GM10248 (cell line): Measurements from ENCODE around the gene CC2D1B.

ENCODE experiments used
- CTCF ChIA-PET: fragments of 300-600 bp; sonication (Branson Sonifier 250); formaldehyde crosslinking; extraction: SDS; loops from one replicate; lab custom pipeline; 2021; ENCODE audit warnings: antibody characterized with exemption; lab: Yijun Ruan, JAX
- POLR2A ChIA-PET: fragments of 350-650 bp; sonication (Branson Sonifier 250); formaldehyde crosslinking; extraction: SDS; loops from one replicate; lab custom pipeline; 2020; ENCODE audit warnings: antibody characterized with exemption; lab: Yijun Ruan, JAX
- DNase-seq: peaks from one replicate; pipeline ENCODE4 v3.0.0; 2012; ENCODE audit errors: extremely low spot score
- TF ChIP-seq, protein P1 (sequence below): IDR thresholded peaks from 2 replicates; pipeline ENCODE4 v1.5.1; 2012; ENCODE audit warnings: mild to moderate bottlenecking, low read depth; ENCODE audit errors: extremely low read depth, missing control alignments, control extremely low read depth

Gene CC2D1B

GRCh38 chr1:52356818-52357355 is 9.1 kb downstream of the CC2D1B start:
- POLR2A ChIA-PET = no interaction called here
- TF ChIP-seq, protein P1, sequence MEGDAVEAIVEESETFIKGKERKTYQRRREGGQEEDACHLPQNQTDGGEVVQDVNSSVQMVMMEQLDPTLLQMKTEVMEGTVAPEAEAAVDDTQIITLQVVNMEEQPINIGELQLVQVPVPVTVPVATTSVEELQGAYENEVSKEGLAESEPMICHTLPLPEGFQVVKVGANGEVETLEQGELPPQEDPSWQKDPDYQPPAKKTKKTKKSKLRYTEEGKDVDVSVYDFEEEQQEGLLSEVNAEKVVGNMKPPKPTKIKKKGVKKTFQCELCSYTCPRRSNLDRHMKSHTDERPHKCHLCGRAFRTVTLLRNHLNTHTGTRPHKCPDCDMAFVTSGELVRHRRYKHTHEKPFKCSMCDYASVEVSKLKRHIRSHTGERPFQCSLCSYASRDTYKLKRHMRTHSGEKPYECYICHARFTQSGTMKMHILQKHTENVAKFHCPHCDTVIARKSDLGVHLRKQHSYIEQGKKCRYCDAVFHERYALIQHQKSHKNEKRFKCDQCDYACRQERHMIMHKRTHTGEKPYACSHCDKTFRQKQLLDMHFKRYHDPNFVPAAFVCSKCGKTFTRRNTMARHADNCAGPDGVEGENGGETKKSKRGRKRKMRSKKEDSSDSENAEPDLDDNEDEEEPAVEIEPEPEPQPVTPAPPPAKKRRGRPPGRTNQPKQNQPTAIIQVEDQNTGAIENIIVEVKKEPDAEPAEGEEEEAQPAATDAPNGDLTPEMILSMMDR = no peak
- CTCF ChIA-PET = interaction anchor here (0.9 kb wide), 1 partner anchor 9 kb away, joined by 3 read pairs; no protein-coding TSS in a partner anchor
- DNase-seq = no peak

DNA sequence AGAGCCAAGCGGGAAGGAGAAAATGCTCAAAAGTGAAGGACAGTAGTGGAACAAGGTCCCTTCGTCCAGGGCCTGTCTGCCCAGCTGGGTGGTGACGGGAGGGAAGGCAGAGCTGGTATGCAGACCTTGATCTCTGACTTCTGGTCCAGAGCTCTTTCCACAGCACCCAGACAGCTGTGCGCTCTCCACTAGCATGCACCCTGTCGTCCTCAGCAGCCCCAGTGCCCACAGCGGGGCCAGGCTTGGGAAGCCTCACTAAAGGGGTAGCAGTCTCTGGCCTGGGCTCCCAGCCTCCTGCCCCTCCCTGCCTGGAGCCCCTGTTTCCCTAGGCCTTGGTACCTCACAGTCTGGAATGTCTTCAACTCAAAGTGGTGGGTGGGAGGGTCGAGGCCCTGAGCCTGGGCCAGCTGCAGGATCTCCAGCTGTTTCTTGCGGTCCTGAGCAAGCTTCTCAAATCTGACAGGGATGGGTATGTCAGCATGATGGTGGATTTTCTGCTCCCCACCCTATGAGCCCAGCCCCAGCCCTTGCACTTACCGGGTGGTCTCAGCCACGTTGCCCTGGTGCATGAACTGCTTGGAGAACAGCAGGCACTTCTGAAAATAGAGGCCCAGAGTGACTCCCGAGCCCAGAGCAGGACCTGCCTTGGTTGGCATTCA is 10.0 kb downstream of the CC2D1B start:
- ChIA-PET CTCF (no interaction called here), POLR2A (no interaction called here)
- DNase-seq = no peak
- TF ChIP-seq, protein P1 = no peak

- DNase-seq = no peak
- POLR2A ChIA-PET = no interaction called here
- CTCF ChIA-PET = no interaction called here
- TF ChIP-seq, protein P1 = no peak
These were observed 10.6 kb downstream of the CC2D1B start for GRCh38 chr1:52355436-52355835.

- TF ChIP-seq, protein P1 = no peak
- POLR2A ChIA-PET = no interaction called here
- CTCF ChIA-PET = no interaction called here
- DNase-seq = no peak
These were observed 13.3 kb downstream of the CC2D1B start for GRCh38 chr1:52352690-52353089.

GRCh38 chr1:52348704-52349300 is 17.2 kb downstream of the CC2D1B start:
- CTCF ChIA-PET = interaction anchor here (0.7 to 1.9 kb wide), 6 partner anchors 9 to 20 kb away, joined by 3 to 6 read pairs (median 4); no protein-coding TSS in a partner anchor
- no peak for DNase-seq
- TF ChIP-seq, protein P1 = peak; percentile 17
- POLR2A ChIA-PET = interaction anchor here (0.5 to 0.8 kb wide), 3 partner anchors 14 to 206 kb away, joined by 3 read pairs; no protein-coding TSS in a partner anchor

- DNase-seq = no peak
- CTCF ChIA-PET = no interaction called here
- POLR2A ChIA-PET = no interaction called here
- TF ChIP-seq, protein P1 = no peak
These were observed 19.4 kb downstream of the CC2D1B start for GRCh38 chr1:52346653-52347052.
